ENCODE measurements around the gene ANKRD34B.
A peak's percentile ranks its signal among the peaks of the same experiment; 100 is the strongest.

ANKRD34B gene

DNA sequence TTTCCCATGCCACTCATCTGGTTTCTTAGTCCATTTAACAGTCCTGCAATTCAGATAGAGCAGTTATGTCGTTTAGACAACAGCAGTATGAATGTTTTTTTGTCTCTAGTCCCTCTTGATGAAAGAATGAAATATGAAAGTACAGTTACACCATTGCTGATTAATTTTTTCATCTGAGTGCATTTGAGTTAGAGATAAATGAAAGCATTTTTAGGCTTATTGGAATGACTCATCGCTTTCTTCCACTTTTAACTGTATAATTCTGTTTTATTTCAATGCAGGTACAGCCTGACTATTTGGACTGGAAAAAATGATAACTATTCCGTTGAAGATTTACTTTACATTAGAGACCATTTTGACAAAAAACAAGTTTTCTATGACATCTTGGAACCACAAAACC lies 28.7 kb downstream of the ANKRD34B start:
- Histone ChIP-seq H3K4ac (ENCODE audit: low read depth, low read length) (no peak overlapping the region), H2BK120ac (ENCODE audit: low read depth, low read length) (no peak overlapping the region)
- WGBS (ENCODE audit: extremely low coverage, insufficient coverage, low lambda C conversion rate) = no CpG with 5 or more reads among the region's 3 CpGs

DNA sequence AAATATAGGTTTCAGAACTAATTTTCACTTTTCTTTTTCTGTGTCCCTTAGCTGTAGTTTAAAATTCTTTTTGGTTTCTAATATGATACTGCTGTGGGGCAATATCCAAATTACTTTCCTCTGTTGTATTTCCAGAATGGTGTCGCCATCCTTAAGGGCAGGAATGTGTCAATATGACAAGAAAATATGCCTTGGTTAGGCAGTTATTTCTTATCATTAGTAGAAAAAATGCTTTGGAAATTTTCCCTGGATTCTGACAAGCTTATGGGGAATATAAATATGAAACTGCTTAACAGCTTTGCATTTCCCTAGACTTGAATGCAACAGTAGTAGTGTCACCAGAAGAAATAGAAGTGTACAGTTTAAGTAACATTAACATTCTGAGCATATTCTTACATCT lies 29.4 kb downstream of the ANKRD34B start:
- H4K8ac ChIP-seq (ENCODE audit: low read depth, low read length) = no peak overlapping the region
- no peak overlapping the region for H3K18ac ChIP-seq (ENCODE audit: low read length)
- no peak overlapping the region for H3K27ac ChIP-seq (ENCODE audit: low read depth, low read length)
- H3K23ac ChIP-seq (ENCODE audit: low read length) = no peak overlapping the region
- H3K4ac ChIP-seq (ENCODE audit: low read depth, low read length) = no peak overlapping the region
- H3K79me1 ChIP-seq (ENCODE audit: low read length) = no peaks in the 10 kb centered on the region
- H3K79me2 ChIP-seq (ENCODE audit: control insufficient read depth, insufficient read depth, low read length) = no peaks in the 10 kb centered on the region
- no peak overlapping the region for H3K56ac ChIP-seq (ENCODE audit: low read length)
- no peak for DNase-seq
- no peaks in the 10 kb centered on the region for H3K36me3 ChIP-seq (ENCODE audit: control insufficient read depth, insufficient read depth, low read length)
- no peaks in the 10 kb centered on the region for H3K4me1 ChIP-seq (ENCODE audit: control insufficient read depth, low read depth, low read length)
- H4K5ac ChIP-seq (ENCODE audit: low read length) = no peak overlapping the region
- no peaks in the 10 kb centered on the region for H3K27me3 ChIP-seq (ENCODE audit: insufficient read depth, low read length, poor library complexity)
- H3K4me3 ChIP-seq (ENCODE audit: low read length) = no peak overlapping the region
- WGBS (ENCODE audit: extremely low coverage, insufficient coverage, low lambda C conversion rate) = no CpG with 5 or more reads among the region's 1 CpG
- H2BK5ac ChIP-seq (ENCODE audit: low read length) = no peak overlapping the region
- no peak overlapping the region for H2BK15ac ChIP-seq (replicated peaks; ENCODE audit: low read depth)
- H3K4me2 ChIP-seq (ENCODE audit: low read length) = no peak overlapping the region
- H3K9ac ChIP-seq (ENCODE audit: low read length) = no peak overlapping the region
- no peak overlapping the region for H2AK5ac ChIP-seq (ENCODE audit: low read length)
- H2BK120ac ChIP-seq (ENCODE audit: low read depth, low read length) = no peak overlapping the region

More for the DNA sequence above, 28.7 kb downstream of the ANKRD34B start:
- no peaks in the 10 kb centered on the region for H3K79me1 ChIP-seq (ENCODE audit: low read length)
- H2BK5ac ChIP-seq (ENCODE audit: low read length) = no peak overlapping the region
- no peaks in the 10 kb centered on the region for H3K27me3 ChIP-seq (ENCODE audit: insufficient read depth, low read length, poor library complexity)
- H3K36me3 ChIP-seq (ENCODE audit: control insufficient read depth, insufficient read depth, low read length) = no peaks in the 10 kb centered on the region
- no peak overlapping the region for H3K4me2 ChIP-seq (ENCODE audit: low read length)
- H3K4me3 ChIP-seq (ENCODE audit: low read length) = no peak overlapping the region
- H3K18ac ChIP-seq (ENCODE audit: low read length) = no peak overlapping the region
- H4K8ac ChIP-seq (ENCODE audit: low read depth, low read length) = no peak overlapping the region
- H2AK5ac ChIP-seq (ENCODE audit: low read length) = no peak overlapping the region
- H3K56ac ChIP-seq (ENCODE audit: low read length) = no peak overlapping the region
- H3K79me2 ChIP-seq (ENCODE audit: control insufficient read depth, insufficient read depth, low read length) = no peaks in the 10 kb centered on the region
- H2BK15ac ChIP-seq (replicated peaks; ENCODE audit: low read depth) = no peak overlapping the region
- no peak for DNase-seq
- H4K5ac ChIP-seq (ENCODE audit: low read length) = no peak overlapping the region
- no peaks in the 10 kb centered on the region for H3K4me1 ChIP-seq (ENCODE audit: control insufficient read depth, low read depth, low read length)
- H3K23ac ChIP-seq (ENCODE audit: low read length) = no peak overlapping the region
- H3K9ac ChIP-seq (ENCODE audit: low read length) = no peak overlapping the region
- no peak overlapping the region for H3K27ac ChIP-seq (ENCODE audit: low read depth, low read length)

DNA sequence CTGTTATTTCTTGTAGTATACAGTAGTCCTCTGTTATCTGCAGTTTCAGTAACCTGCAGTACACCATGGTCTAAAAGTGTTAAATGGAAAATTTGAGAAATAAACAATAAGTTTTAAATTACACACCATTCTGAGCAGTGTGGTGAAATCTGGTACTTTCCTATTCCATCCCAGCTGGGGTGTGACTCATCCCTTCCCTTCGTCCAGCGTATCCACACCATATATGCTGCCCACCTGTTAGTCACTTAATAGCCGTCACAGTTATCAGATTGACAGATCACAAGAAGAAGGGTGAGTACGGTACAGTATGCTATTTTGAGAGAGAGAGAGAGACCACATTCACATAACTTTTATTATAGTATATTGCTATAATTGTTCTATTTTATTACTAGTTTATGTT lies 53.3 kb downstream of the ANKRD34B start:
- no peak overlapping the region for H4K8ac ChIP-seq (ENCODE audit: low read depth, low read length)
- H4K5ac ChIP-seq (ENCODE audit: low read length) = no peak overlapping the region
- H3K79me2 ChIP-seq (ENCODE audit: control insufficient read depth, insufficient read depth, low read length) = no peaks in the 10 kb centered on the region
- H3K56ac ChIP-seq (ENCODE audit: low read length) = no peak overlapping the region
- no peaks in the 10 kb centered on the region for H3K4me1 ChIP-seq (ENCODE audit: control insufficient read depth, low read depth, low read length)
- no peak overlapping the region for H2BK15ac ChIP-seq (replicated peaks; ENCODE audit: low read depth)
- no peak overlapping the region for H2BK120ac ChIP-seq (ENCODE audit: low read depth, low read length)
- no peak for DNase-seq
- H3K27ac ChIP-seq (ENCODE audit: low read depth, low read length) = no peak overlapping the region
- no peak overlapping the region for H3K4me2 ChIP-seq (ENCODE audit: low read length)
- H3K27me3 ChIP-seq (ENCODE audit: insufficient read depth, low read length, poor library complexity) = no peaks in the 10 kb centered on the region
- WGBS (ENCODE audit: extremely low coverage, insufficient coverage, low lambda C conversion rate) = no CpG with 5 or more reads among the region's 4 CpGs
- H2BK5ac ChIP-seq (ENCODE audit: low read length) = no peak overlapping the region
- H3K4ac ChIP-seq (ENCODE audit: low read depth, low read length) = no peak overlapping the region
- no peaks in the 10 kb centered on the region for H3K79me1 ChIP-seq (ENCODE audit: low read length)
- no peak overlapping the region for H3K23ac ChIP-seq (ENCODE audit: low read length)
- H3K18ac ChIP-seq (ENCODE audit: low read length) = no peak overlapping the region
- no peak overlapping the region for H2AK5ac ChIP-seq (ENCODE audit: low read length)
- H3K9ac ChIP-seq (ENCODE audit: low read length) = no peak overlapping the region
- H3K4me3 ChIP-seq (ENCODE audit: low read length) = no peak overlapping the region
- no peaks in the 10 kb centered on the region for H3K36me3 ChIP-seq (ENCODE audit: control insufficient read depth, insufficient read depth, low read length)

DNA sequence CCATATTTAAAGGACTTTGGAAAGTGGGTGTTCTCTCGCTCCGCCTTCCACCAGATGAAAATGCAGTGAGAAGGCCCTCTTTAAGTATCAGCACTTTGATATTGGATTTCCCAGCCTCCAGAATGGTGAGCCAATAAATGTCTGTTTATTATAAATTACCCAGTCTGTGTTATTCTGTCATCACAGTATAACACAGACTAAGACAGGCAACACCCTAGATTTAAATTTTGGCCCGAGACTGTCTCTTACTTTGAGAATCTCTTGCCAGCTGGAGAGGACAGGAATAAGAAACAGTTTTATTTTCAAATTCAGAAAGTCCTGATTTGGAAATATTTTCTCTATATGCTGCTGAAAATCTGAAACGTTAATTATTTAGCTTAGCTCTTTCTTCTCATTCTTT lies 60.7 kb downstream of the ANKRD34B start:
- DNase-seq = no peak
- Histone ChIP-seq H3K23ac (ENCODE audit: low read length) (no peak overlapping the region), H3K4me3 (ENCODE audit: low read length) (no peak overlapping the region), H2AK5ac (ENCODE audit: low read length) (no peak overlapping the region), H3K4me1 (ENCODE audit: control insufficient read depth, low read depth, low read length) (no peaks in the 10 kb centered on the region), H2BK5ac (ENCODE audit: low read length) (no peak overlapping the region), H3K27ac (ENCODE audit: low read depth, low read length) (no peak overlapping the region), H2BK120ac (ENCODE audit: low read depth, low read length) (no peak overlapping the region), H3K18ac (ENCODE audit: low read length) (no peak overlapping the region), H4K5ac (ENCODE audit: low read length) (no peak overlapping the region), H4K8ac (ENCODE audit: low read depth, low read length) (no peak overlapping the region), H2BK15ac (replicated peaks; ENCODE audit: low read depth) (no peak overlapping the region), H3K9ac (ENCODE audit: low read length) (no peak overlapping the region), H3K4ac (ENCODE audit: low read depth, low read length) (no peak overlapping the region), H3K27me3 (ENCODE audit: insufficient read depth, low read length, poor library complexity) (no peaks in the 10 kb centered on the region), H3K36me3 (ENCODE audit: control insufficient read depth, insufficient read depth, low read length) (no peaks in the 10 kb centered on the region), H3K79me2 (ENCODE audit: control insufficient read depth, insufficient read depth, low read length) (no peaks in the 10 kb centered on the region), H3K4me2 (ENCODE audit: low read length) (no peak overlapping the region), H3K56ac (ENCODE audit: low read length) (no peak overlapping the region), H3K79me1 (ENCODE audit: low read length) (no peaks in the 10 kb centered on the region)
- WGBS (ENCODE audit: extremely low coverage, insufficient coverage, low lambda C conversion rate) = no CpG with 5 or more reads among the region's 4 CpGs

DNA sequence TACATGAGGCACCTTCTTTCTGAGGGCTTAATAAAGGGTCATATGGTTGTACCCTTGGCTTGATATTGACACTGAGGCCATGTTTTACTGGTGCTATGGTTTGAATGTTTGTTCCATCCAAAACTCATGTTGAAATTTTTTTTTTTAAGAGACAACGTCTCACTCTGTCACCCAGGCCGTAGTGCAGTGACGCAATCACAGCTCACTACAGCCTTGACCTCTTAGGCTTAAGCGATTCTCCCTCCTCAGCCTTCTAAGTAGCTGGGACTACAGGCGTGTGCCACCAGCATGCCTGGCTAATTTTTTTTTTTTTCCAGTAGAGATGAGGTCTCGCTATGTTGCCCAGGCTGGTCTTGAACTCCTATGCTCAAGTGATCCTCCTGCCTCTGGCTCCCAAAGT lies 61.2 kb downstream of the ANKRD34B start:
- Histone ChIP-seq H3K23ac (ENCODE audit: low read length) (no peak overlapping the region), H2BK120ac (ENCODE audit: low read depth, low read length) (no peak overlapping the region), H3K9ac (ENCODE audit: low read length) (no peak overlapping the region), H3K27ac (ENCODE audit: low read depth, low read length) (no peak overlapping the region), H3K18ac (ENCODE audit: low read length) (no peak overlapping the region), H2AK5ac (ENCODE audit: low read length) (no peak overlapping the region), H4K5ac (ENCODE audit: low read length) (no peak overlapping the region), H4K8ac (ENCODE audit: low read depth, low read length) (no peak overlapping the region), H3K79me1 (ENCODE audit: low read length) (no peaks in the 10 kb centered on the region), H3K4me1 (ENCODE audit: control insufficient read depth, low read depth, low read length) (no peaks in the 10 kb centered on the region), H3K4me3 (ENCODE audit: low read length) (no peak overlapping the region), H3K56ac (ENCODE audit: low read length) (no peak overlapping the region), H3K4me2 (ENCODE audit: low read length) (no peak overlapping the region), H2BK15ac (replicated peaks; ENCODE audit: low read depth) (no peak overlapping the region), H3K4ac (ENCODE audit: low read depth, low read length) (no peak overlapping the region), H3K36me3 (ENCODE audit: control insufficient read depth, insufficient read depth, low read length) (no peaks in the 10 kb centered on the region), H3K79me2 (ENCODE audit: control insufficient read depth, insufficient read depth, low read length) (no peaks in the 10 kb centered on the region), H3K27me3 (ENCODE audit: insufficient read depth, low read length, poor library complexity) (no peaks in the 10 kb centered on the region), H2BK5ac (ENCODE audit: low read length) (no peak overlapping the region)
- no CpG with 5 or more reads among the region's 6 CpGs for WGBS (ENCODE audit: extremely low coverage, insufficient coverage, low lambda C conversion rate)
- no peak for DNase-seq

DNA sequence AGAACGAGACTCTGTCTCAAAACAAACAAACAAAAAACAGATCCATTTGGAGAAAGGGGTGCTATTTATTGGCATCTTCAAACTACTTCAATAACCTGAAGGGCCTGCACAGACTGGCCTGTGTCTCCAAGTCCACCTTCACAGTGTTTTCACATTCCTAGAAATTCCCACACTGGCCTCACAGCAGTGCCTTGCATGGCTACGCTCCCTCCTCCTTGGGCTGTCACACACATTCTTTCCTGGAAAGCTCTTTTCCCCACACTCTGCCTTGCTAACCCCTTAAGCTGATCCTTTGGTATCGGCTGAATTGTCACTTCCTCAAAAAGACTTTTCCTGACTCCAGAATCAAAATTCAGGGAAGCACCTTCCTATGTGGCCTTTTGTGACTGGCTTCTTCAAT lies 62.4 kb downstream of the ANKRD34B start:
- Histone ChIP-seq H3K18ac (ENCODE audit: low read length) (no peak overlapping the region), H3K27me3 (ENCODE audit: insufficient read depth, low read length, poor library complexity) (no peaks in the 10 kb centered on the region), H2BK15ac (replicated peaks; ENCODE audit: low read depth) (no peak overlapping the region), H3K27ac (ENCODE audit: low read depth, low read length) (no peak overlapping the region), H3K36me3 (ENCODE audit: control insufficient read depth, insufficient read depth, low read length) (no peaks in the 10 kb centered on the region), H4K5ac (ENCODE audit: low read length) (no peak overlapping the region), H3K4me3 (ENCODE audit: low read length) (no peak overlapping the region), H2BK5ac (ENCODE audit: low read length) (no peak overlapping the region), H2AK5ac (ENCODE audit: low read length) (no peak overlapping the region), H3K79me2 (ENCODE audit: control insufficient read depth, insufficient read depth, low read length) (no peaks in the 10 kb centered on the region), H3K9ac (ENCODE audit: low read length) (no peak overlapping the region), H3K23ac (ENCODE audit: low read length) (no peak overlapping the region), H4K8ac (ENCODE audit: low read depth, low read length) (no peak overlapping the region), H3K56ac (ENCODE audit: low read length) (no peak overlapping the region), H2BK120ac (ENCODE audit: low read depth, low read length) (no peak overlapping the region), H3K4ac (ENCODE audit: low read depth, low read length) (no peak overlapping the region), H3K79me1 (ENCODE audit: low read length) (no peaks in the 10 kb centered on the region), H3K4me1 (ENCODE audit: control insufficient read depth, low read depth, low read length) (no peaks in the 10 kb centered on the region), H3K4me2 (ENCODE audit: low read length) (no peak overlapping the region)
- WGBS (ENCODE audit: extremely low coverage, insufficient coverage, low lambda C conversion rate) = no CpG with 5 or more reads among the region's 3 CpGs
- DNase-seq = peak; percentile 15

Data from mesendoderm (in vitro differentiated cells).